ENCODE measurements around the gene RASGRF1.
"Not testable (repeated sequence)": the region's sequence is repeated elsewhere in the genome, so short reads cannot be mapped to it uniquely, and the experiment has no call there.

RASGRF1 gene

GRCh38 chr15:79042213-79042928 is 48.2 kb downstream of the RASGRF1 start:
- DNase-seq (ENCODE audit: low read depth in 2 of 3, low spot score in 1 of 3) = no peak

GRCh38 chr15:79041601-79042168 is 48.9 kb downstream of the RASGRF1 start:
- DNase-seq (ENCODE audit: low read depth in 2 of 3, low spot score in 1 of 3) = no peak

GRCh38 chr15:79037848-79038247 is 52.7 kb downstream of the RASGRF1 start:
- DNase-seq (ENCODE audit: low read depth in 2 of 3, low spot score in 1 of 3) = no peak

GRCh38 chr15:79036323-79036722 is 54.3 kb downstream of the RASGRF1 start:
- no peak for DNase-seq (ENCODE audit: low read depth in 2 of 3, low spot score in 1 of 3)

- DNase-seq (ENCODE audit: low read depth in 2 of 3, low spot score in 1 of 3) = no peak
These were observed 54.8 kb downstream of the RASGRF1 start for GRCh38 chr15:79035814-79036213.

GRCh38 chr15:79035111-79035601 is 55.4 kb downstream of the RASGRF1 start:
- DNase-seq (ENCODE audit: low read depth in 2 of 3, low spot score in 1 of 3) = no peak

GRCh38 chr15:79034284-79034683 is 56.3 kb downstream of the RASGRF1 start:
- DNase-seq (ENCODE audit: low read depth in 2 of 3, low spot score in 1 of 3) = no peak

- no peak for DNase-seq (ENCODE audit: low read depth in 2 of 3, low spot score in 1 of 3)
These were observed 57.9 kb downstream of the RASGRF1 start for GRCh38 chr15:79032656-79033055.

- no peak for DNase-seq (ENCODE audit: low read depth in 2 of 3, low spot score in 1 of 3)
These were observed 58.8 kb downstream of the RASGRF1 start for GRCh38 chr15:79031821-79032220.

- DNase-seq (ENCODE audit: low read depth in 2 of 3, low spot score in 1 of 3) = no peak
These were observed 59.4 kb downstream of the RASGRF1 start for GRCh38 chr15:79031201-79031600.

- DNase-seq (ENCODE audit: low read depth in 2 of 3, low spot score in 1 of 3) = no peak
These were observed 60.1 kb downstream of the RASGRF1 start for GRCh38 chr15:79030470-79030869.

- DNase-seq (ENCODE audit: low read depth in 2 of 3, low spot score in 1 of 3) = peak; percentile 12 to 50 (median 24)
These were observed 62.1 kb downstream of the RASGRF1 start for GRCh38 chr15:79028411-79028964.

- no peak for DNase-seq (ENCODE audit: low read depth in 2 of 3, low spot score in 1 of 3)
These were observed 62.8 kb downstream of the RASGRF1 start for GRCh38 chr15:79027532-79028410.

GRCh38 chr15:79025802-79026201 is 64.8 kb downstream of the RASGRF1 start:
- no peak for DNase-seq (ENCODE audit: low read depth in 2 of 3, low spot score in 1 of 3)

- no peak for DNase-seq (ENCODE audit: low read depth in 2 of 3, low spot score in 1 of 3)
These were observed 65.4 kb downstream of the RASGRF1 start for GRCh38 chr15:79025201-79025600.

GRCh38 chr15:79024493-79024892 is 66.1 kb downstream of the RASGRF1 start:
- not testable (repeated sequence) for DNase-seq (ENCODE audit: low read depth in 2 of 3, low spot score in 1 of 3)

- DNase-seq (ENCODE audit: low read depth in 2 of 3, low spot score in 1 of 3) = no peak
These were observed 66.7 kb downstream of the RASGRF1 start for GRCh38 chr15:79023918-79024317.

- no peak for DNase-seq (ENCODE audit: low read depth in 2 of 3, low spot score in 1 of 3)
These were observed 67.1 kb downstream of the RASGRF1 start for GRCh38 chr15:79023546-79023890.

- DNase-seq (ENCODE audit: low read depth in 2 of 3, low spot score in 1 of 3) = no peak
These were observed 71.6 kb downstream of the RASGRF1 start for GRCh38 chr15:79018960-79019359.

GRCh38 chr15:79017953-79018352 is 72.6 kb downstream of the RASGRF1 start:
- no peak for DNase-seq (ENCODE audit: low read depth in 2 of 3, low spot score in 1 of 3)

- DNase-seq (ENCODE audit: low read depth in 2 of 3, low spot score in 1 of 3) = no peak
These were observed 73.9 kb downstream of the RASGRF1 start for GRCh38 chr15:79016527-79017170.
